NCI-H69 (cell line): ENCODE data around the gene TRPM7.
"Not testable (repeated sequence)": the region's sequence is repeated elsewhere in the genome, so short reads cannot be mapped to it uniquely, and the experiment has no call there.

Experiments
- DNase-seq: peaks from one replicate; lab custom pipeline; 2025; lab: John Stamatoyannopoulos, UW

The TRPM7 gene

DNA sequence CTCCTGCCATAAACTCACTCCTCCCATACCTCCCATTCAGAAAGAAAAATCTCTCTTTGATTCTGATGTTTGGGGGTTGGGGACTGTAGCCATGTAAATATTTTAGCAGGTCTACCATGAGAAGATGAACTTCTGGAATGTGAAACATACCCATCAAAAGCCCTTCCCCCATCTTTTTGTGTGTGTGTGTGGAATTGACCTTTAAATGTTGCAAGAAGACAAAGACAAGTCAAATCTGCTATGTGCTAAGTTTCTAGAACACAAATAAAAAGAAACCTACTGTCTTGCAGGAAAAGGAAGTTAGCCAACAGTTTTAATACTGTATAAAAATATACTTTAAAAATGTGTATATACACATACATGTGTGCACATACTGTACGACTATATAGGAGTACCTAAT, 110.4 kb downstream of the TRPM7 start:
- DNase-seq = no peak

GRCh38 chr15:50573842-50574241, 112.8 kb downstream of the TRPM7 start:
- not testable (repeated sequence) for DNase-seq

DNA sequence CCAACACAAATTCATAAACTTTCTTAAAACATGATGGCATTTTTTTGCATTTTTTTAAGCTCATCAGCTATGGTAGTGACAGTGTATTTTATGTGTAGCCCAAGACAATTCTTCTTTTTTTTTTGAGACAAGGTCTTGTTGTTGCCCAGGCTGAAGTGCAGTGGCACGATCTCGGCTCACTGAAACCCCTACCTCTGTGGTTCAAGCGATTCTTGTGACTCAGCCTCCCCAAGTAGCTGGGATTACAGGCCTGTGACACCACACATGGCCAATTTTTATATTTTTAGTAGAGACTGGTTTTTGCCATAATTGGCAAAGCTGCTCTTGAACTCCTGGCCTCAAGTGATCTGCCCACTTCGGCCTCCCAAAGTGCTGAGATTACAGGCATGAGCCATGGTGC, 122.8 kb downstream of the TRPM7 start:
- DNase-seq = no peak

- DNase-seq = no peak
Observed at GRCh38 chr15:50562735-50563640, 123.6 kb downstream of the TRPM7 start.

- no peak for DNase-seq
Observed at GRCh38 chr15:50558012-50558411, 128.6 kb downstream of the TRPM7 start.

DNA sequence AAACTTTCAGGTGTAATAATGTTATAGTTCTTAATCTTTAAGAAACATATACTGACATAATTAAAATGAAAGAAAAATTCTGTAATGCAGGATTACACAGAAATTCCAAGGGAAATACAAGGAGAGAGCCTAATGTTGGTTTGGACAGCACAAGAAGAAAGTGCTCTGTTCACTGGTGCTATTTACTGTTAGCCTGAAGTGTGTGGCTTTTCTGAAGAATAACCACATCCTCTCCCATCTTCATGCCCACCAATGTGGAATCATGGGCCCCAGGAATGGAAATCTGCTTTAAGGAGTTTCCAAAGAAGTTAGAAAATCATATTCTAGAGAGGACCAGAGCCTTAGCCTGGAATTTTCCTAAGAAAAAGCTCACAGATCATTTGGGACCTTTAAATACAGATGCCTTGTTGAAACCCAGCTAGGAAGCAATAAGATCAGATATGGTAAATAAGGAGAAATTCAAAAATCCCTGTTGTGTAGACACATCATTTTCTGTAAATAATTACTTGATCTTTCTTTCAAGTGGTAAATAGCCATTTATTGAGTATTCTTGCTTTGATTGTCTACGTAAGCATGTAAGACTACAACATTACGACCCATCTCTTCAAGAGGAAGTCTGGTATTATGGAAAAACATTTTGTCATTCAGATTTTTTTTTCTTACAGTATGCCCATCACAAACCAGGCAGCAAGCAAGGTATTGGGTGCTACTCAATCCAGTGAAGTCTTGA, 129.8 kb downstream of the TRPM7 start:
- DNase-seq = no peak

GRCh38 chr15:50552238-50552637, 134.4 kb downstream of the TRPM7 start:
- DNase-seq = no peak

DNA sequence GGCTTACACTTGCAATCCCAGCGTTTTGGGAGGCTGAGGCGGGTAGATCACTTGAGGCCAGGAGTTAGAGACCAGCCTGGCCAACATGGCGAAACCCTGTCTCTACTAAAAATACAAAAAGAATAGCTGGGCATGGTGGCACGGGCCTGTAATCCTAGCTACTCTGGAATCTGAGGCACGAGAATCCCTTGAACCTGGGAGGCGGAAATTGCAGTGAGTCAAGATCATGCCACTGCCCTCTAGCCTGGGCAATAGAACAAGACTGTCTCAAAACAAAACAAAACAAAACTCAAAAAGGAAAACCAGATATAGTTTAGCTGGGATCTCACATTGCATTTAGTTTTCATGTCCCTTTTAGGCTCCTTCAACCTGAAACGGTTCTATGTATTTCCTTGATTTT, 137.3 kb downstream of the TRPM7 start:
- DNase-seq = no peak

DNA sequence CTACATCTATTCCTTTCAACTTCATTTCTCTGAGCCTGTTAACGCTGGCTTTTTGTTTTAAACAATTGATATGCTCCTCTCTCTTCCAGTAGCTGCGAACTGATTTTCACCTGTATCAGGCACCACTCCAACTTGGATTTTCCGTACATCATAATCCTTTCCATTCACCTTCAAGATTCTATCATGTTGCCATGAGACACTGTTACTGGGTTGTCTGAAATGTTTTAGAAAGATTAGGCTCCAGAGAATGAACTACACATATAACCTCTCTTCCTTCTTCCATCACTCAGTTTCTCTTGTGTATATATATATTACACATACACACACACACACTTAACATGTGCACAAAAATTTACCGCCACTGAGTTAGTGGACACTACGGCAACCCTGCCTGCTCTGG, 140.0 kb downstream of the TRPM7 start, which contains the start of gene USP50:
Gene USP50 (minus strand): TSS at position 101 of the 400 bp plus-strand sequence. CDS start 141 bp downstream, outside the sequence.
- no peak for DNase-seq

- no peak for DNase-seq
Observed at GRCh38 chr15:50544368-50544767, 142.2 kb downstream of the TRPM7 start.

DNA sequence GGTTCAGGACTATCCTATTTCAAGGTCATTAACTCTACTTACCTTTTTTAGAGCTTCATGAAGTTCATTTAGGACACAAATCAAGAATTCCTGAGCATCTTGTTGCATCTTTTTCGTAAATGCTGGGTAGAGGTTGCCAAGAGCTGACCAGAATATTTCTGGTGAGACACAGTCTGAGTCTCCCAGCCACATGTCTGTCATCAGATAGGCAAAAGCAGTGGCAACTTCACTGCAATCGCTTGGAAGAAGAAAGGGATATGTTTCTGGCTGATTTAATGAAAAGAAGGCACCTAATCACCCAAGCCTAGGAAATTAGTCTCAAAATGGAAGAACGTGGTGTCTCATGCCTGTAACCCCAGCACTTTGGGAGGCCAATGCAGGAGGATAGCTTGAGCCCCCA, 143.0 kb downstream of the TRPM7 start:
- no peak for DNase-seq

DNA sequence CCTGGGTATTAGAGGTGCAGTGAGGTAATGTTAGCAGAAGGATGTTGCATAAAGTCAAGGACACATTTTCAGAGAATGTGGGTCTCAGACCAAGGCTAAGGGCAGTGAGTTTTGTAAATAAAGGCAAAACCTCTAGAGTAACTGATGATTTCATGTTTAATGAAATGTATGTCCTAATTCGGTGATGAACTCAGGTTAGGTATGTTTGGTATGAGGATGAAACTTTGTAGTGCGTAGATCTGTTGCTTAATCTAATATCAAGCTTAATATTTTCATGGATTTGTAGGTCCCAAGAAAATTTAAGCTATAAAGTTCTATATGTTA, 143.7 kb downstream of the TRPM7 start:
- DNase-seq = no peak

DNA sequence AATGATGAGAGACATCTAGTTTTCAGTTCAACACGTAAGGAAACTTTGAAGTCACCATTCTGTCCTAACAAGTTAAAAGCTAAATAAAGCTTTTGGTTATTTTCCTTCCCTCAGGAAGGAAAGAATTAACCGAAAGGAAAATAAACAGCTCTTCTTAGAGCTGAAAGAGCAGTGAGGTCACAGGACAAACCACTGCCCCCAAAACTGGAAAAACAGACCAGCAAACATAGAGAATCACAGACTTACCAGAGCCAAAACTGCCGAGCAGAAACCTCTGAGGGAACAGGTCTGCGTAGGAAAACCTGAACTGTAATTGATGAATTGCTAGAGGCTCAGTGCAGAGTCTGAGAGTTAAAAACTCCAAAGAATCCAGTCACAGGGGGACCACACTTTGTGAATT, 154.8 kb downstream of the TRPM7 start:
- DNase-seq = no peak

DNA sequence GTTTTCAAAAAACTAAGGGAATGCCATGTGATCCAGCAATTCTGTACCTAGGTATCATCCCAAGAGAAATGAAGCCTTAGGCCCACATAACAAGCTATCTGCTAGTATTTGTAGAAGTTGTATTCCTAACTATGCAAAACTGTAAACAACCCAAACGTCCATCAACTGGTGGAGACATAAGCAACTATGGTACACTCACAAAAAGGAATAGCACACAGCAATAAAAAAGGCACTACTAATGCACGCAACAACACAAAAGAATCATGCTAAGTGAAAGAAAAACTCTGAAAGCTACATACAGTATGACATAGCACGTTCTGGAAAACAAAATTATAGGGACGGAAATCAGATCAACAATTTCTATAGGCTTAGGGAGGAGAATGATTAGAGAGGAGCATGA, 155.4 kb downstream of the TRPM7 start:
- no peak for DNase-seq

- DNase-seq = no peak
Observed at GRCh38 chr15:50523851-50524251, 162.7 kb downstream of the TRPM7 start.

GRCh38 chr15:50519740-50520425, 166.7 kb downstream of the TRPM7 start:
- no peak for DNase-seq

DNA sequence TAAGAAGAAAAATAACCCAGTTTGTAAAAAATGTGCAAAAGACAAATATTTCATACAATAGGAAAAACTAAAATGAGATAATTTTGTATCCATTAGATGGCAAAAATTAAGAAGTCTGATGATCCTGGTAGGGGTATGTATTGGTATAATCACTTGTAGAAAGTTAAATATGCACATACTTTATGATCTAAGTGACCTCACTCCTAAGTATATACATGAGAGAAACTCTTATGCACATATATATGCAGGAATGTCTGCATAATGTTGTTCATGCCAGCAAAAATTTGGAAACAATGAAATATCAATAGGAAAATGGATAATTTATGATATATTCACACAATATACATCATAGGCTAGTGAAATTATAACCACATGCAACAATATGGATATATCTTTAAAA, 173.6 kb downstream of the TRPM7 start:
- no peak for DNase-seq
